ENCODE measurements around the gene ACTN1. TPM values are rescaled to one million over a fixed set of nuclear protein-coding genes. Genes with fewer than 3 reads are reported as not detected.
A peak's percentile ranks its signal among the peaks of the same experiment; 100 is the strongest.

ACTN1 gene
- polyA plus RNA-seq, 3 donors, result 41.4 to 75.0 (median 69.4) TPM

DNA sequence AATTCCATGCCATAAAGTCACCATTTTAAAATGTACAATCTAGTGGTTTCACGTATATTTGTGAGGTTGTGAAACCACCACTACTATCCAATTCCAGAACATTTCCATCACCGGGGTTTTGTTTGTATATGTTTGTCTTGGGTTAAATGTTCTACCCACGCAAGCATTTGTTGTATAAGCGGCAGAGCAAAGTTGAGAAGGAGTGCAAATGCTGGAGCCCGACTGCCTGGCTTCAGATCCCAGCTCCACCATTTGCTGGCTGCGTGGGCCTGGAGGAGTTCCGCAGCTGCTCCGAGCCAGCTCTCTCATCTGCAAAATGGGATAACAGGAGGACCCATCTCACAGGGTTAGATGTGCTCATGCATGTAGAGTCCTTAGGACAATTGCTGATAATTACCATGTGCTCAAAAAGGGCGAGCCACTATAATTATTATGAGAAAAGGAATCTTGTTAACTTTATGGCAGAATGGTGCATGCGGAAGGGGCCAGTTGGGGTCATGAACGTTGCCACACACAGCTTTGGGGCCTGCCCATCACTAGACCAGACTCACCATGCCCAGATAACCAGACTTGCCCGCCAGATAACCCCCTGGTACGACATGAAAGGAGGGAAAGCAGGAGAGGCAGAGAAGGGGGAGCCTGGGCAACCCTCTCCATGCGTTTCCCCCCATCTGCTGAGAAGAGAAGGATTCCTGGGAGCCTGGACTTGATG lies 6.4 kb downstream of the ACTN1 start:
- peaks cover 64% of the 10 kb centered on the region for H3K4me1 Mint-ChIP-seq
- peaks cover 37 to 53% of the 10 kb centered on the region in 2 donors for H3K36me3 Mint-ChIP-seq
- peak overlapping the region in 2 of 7 donors; percentile 23 to 39 for H3K27ac Mint-ChIP-seq
- H3K4me3 Mint-ChIP-seq, result no peak overlapping the region
- H3K9me3 ChIP-seq (replicated peaks in 1 of 2; ENCODE audit: control insufficient read depth in 1 of 2, insufficient read depth in 1 of 2, low read length in 2 of 2), result peaks cover 9 to 12% of the 10 kb centered on the region in 2 donors
- peaks cover 100% of the 10 kb centered on the region for H4K20me1 ChIP-seq (ENCODE audit: insufficient read depth, low read length)
- intact Hi-C loops (cut with micrococcal nuclease), result no loop called here
- H3K27me3 Mint-ChIP-seq (ENCODE audit: low read depth in 3 of 3), result no peaks in the 10 kb centered on the region
- H3K36me3 ChIP-seq (replicated peaks in 1 of 2; ENCODE audit: control insufficient read depth in 1 of 2, insufficient read depth in 2 of 2, low read length in 2 of 2), result peaks cover 21 to 46% of the 10 kb centered on the region in 2 donors
- peaks cover 10 to 13% (median 12%) of the 10 kb centered on the region in 7 donors for H3K9me3 Mint-ChIP-seq
- H3K4me2 ChIP-seq (replicated peaks; ENCODE audit: extremely low read depth, low read length, poor library complexity, severe bottlenecking), result no peak overlapping the region
- TF ChIP-seq CTCF (IDR thresholded peaks at IDR 0.05), result no peak
- no peaks in the 10 kb centered on the region for H3K27me3 ChIP-seq (ENCODE audit: control insufficient read depth in 2 of 2, insufficient read depth in 2 of 2, low read length in 2 of 2)
- H2AFZ ChIP-seq (ENCODE audit: insufficient read depth, low read depth, low read length, poor library complexity, severe bottlenecking), result no peak overlapping the region
- H3K4me3 ChIP-seq (replicated peaks in 1 of 3; ENCODE audit: low read depth in 2 of 3, low read length in 3 of 3), result no peak overlapping the region
- no peak for DNase-seq
- peaks cover 21 to 22% of the 10 kb centered on the region in 2 donors for H3K4me1 ChIP-seq (ENCODE audit: control insufficient read depth in 1 of 2, insufficient read depth in 2 of 2, low read length in 2 of 2)
- H3K79me2 ChIP-seq (ENCODE audit: insufficient read depth, low read length), result peaks cover 100% of the 10 kb centered on the region
- H3K9ac ChIP-seq (ENCODE audit: insufficient read depth, low read length, poor library complexity, severe bottlenecking), result no peak overlapping the region
- WGBS (ENCODE audit: insufficient coverage), result 100% methylated on average over 5 of the region's 14 CpGs
- no peak overlapping the region for H3K27ac ChIP-seq (ENCODE audit: low read depth in 1 of 2, low read length in 2 of 2)

- Mint-ChIP-seq H3K27me3 (ENCODE audit: low read depth in 3 of 3) (no peaks in the 10 kb centered on the region), H3K9me3 (peaks cover 10 to 13% (median 12%) of the 10 kb centered on the region in 7 donors), H3K27ac (peak overlapping the region in 3 of 7 donors; percentile 43 to 75 (median 58)), H3K4me3 (no peak overlapping the region), H3K36me3 (peaks cover 37 to 53% of the 10 kb centered on the region in 2 donors), H3K4me1 (peaks cover 64% of the 10 kb centered on the region)
- intact Hi-C loops (cut with micrococcal nuclease), result no loop called here
- H3K27me3 ChIP-seq (ENCODE audit: control insufficient read depth in 2 of 2, insufficient read depth in 2 of 2, low read length in 2 of 2), result no peaks in the 10 kb centered on the region
- peaks cover 100% of the 10 kb centered on the region for H3K79me2 ChIP-seq (ENCODE audit: insufficient read depth, low read length)
- no peak for DNase-seq
- peaks cover 10 to 11% of the 10 kb centered on the region in 2 donors for H3K4me1 ChIP-seq (ENCODE audit: control insufficient read depth in 1 of 2, insufficient read depth in 2 of 2, low read length in 2 of 2)
- H3K36me3 ChIP-seq (replicated peaks in 1 of 2; ENCODE audit: control insufficient read depth in 1 of 2, insufficient read depth in 2 of 2, low read length in 2 of 2), result peaks cover 21 to 47% of the 10 kb centered on the region in 2 donors
- 91% methylated on average over 6 of the region's 9 CpGs for WGBS (ENCODE audit: insufficient coverage)
- peaks cover 100% of the 10 kb centered on the region for H4K20me1 ChIP-seq (ENCODE audit: insufficient read depth, low read length)
- H3K9me3 ChIP-seq (replicated peaks in 1 of 2; ENCODE audit: control insufficient read depth in 1 of 2, insufficient read depth in 1 of 2, low read length in 2 of 2), result peaks cover 9 to 12% of the 10 kb centered on the region in 2 donors
- no peak for TF ChIP-seq CTCF (IDR thresholded peaks at IDR 0.05)
- H3K9ac ChIP-seq (ENCODE audit: insufficient read depth, low read length, poor library complexity, severe bottlenecking), result no peak overlapping the region
- H2AFZ ChIP-seq (ENCODE audit: insufficient read depth, low read depth, low read length, poor library complexity, severe bottlenecking), result no peak overlapping the region
- peak overlapping the region in 1 of 2 donors; percentile 7 for H3K27ac ChIP-seq (ENCODE audit: low read depth in 1 of 2, low read length in 2 of 2)
- H3K4me3 ChIP-seq (replicated peaks in 1 of 3; ENCODE audit: low read depth in 2 of 3, low read length in 3 of 3), result no peak overlapping the region
- H3K4me2 ChIP-seq (replicated peaks; ENCODE audit: extremely low read depth, low read length, poor library complexity, severe bottlenecking), result no peak overlapping the region
These were observed 7.6 kb downstream of the ACTN1 start for GRCh38 chr14:68971411-68972035.

All from CD14-positive monocyte (primary cell).